IPS-NIHi7 (cell line): ENCODE measurements around the gene OR6A2.
A peak's percentile ranks its signal among the peaks of the same experiment; 100 is the strongest.
"Not testable (repeated sequence)": the region's sequence is repeated elsewhere in the genome, so short reads cannot be mapped to it uniquely, and the experiment has no call there.

Source experiments
- DNase-seq: peaks from one replicate; pipeline ENCODE4 v3.0.0; 2012; ENCODE audit warnings: mixed read lengths; ENCODE audit errors: extremely low spot score

OR6A2 gene

GRCh38 chr11:6799402-6799801, at the start of gene OR6A2:
Gene OR6A2 (minus strand): TSS chr11:6799689. CDS start chr11:6795708, 3,981 bp downstream.
- DNase-seq = no peak

GRCh38 chr11:6845383-6845782, 45.9 kb upstream of the OR6A2 start, which contains the start of gene OR10A5:
Gene OR10A5 (plus strand): TSS chr11:6845683. CDS start chr11:6845683, 0 bp downstream.
- DNase-seq = no peak

GRCh38 chr11:6844356-6844755, 44.9 kb upstream of the OR6A2 start:
- DNase-seq = no peak

GRCh38 chr11:6843670-6844069, 44.2 kb upstream of the OR6A2 start:
- no peak for DNase-seq

DNA sequence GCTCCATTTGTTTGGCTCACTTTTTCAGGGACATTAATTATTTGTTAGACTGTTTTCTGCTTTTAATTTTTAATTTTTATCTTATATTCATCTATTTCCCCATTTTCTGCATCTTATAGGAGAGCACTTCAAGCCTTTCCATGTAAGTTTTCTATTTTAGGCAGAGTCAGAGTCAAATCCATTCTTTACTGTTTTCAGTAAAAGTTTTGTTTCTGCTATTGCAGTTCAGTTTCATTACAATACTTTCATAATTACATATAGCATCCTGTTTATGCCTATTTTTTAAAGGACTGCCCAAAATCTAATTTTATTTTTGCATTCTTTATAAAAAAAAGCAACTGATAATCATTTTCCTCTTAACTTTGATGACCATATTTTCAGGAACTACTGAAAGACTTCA, 42.2 kb upstream of the OR6A2 start:
- no peak for DNase-seq

- DNase-seq = no peak
These were observed 34.5 kb upstream of the OR6A2 start for GRCh38 chr11:6834021-6834420.

DNA sequence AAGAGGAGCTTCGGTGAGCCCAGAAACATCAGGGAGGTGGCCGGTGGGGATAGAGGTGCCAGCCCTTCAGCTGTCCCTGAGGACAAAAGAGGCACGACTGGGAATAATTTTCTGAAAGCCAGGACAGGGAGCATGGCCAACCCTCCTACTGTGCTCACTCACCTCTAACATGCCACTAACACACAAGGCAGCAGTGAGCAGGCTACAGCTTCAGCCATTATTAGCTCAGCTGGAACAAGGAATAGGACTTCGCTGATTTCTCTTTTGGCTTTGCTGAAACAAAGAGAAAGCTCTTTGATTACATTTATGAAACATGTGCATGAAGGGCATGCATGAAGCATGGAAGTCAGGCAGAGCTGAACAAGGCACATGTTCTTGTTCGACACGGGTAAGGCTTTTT, 33.9 kb upstream of the OR6A2 start:
- DNase-seq = no peak

DNA sequence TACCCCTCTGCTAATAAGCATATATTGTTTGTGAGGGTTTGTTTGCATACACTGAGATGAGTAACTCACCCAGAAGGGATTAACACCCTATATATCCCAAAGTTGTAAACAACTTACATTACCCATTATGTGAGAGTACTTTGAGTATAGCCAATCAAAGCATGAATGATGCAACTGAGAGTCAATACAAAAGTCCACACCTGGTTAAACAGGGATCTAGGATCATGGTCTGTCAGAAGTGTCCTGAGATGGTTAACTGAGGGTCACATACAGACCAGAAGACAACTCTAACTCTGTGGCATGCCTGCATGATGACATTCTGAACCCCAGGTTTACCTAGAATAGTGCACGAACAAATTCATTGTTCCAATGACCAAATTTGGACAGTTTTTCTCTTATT, 28.6 kb upstream of the OR6A2 start:
- DNase-seq = no peak

- no peak for DNase-seq
These were observed 25.8 kb upstream of the OR6A2 start for GRCh38 chr11:6825231-6825744.

DNA sequence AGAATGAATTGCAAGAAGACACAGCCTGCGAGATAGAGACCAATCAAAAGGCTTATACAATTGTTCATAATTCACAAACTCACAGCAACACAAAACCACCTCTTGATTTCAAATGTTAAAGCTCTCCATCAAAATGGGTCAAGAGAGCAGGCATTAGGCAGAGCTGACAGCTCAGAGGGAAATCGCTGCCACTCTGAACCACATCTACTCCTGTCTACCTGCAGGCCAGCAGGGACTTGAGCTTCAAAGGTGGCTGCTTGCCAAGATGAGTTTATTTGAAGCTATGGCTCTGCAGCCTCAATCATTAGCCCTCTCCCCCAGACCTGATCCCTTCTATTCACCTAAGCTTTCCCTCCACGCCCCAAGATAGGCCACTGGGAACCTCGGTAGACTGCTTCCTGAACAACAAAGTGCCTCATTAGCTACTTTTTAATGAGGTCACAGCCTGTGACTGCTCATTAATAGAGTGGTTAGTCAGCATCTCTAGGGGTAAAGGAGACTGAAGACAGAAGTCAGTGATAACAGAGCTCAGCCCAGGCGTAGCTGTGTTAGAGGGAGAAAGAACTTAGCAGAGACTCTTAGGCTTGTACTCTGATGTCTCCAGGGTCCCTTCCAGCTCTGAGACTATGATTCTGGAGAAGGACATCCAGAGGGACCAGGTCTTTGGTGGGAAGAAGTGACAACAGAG, 24.8 kb upstream of the OR6A2 start:
- no peak for DNase-seq

DNA sequence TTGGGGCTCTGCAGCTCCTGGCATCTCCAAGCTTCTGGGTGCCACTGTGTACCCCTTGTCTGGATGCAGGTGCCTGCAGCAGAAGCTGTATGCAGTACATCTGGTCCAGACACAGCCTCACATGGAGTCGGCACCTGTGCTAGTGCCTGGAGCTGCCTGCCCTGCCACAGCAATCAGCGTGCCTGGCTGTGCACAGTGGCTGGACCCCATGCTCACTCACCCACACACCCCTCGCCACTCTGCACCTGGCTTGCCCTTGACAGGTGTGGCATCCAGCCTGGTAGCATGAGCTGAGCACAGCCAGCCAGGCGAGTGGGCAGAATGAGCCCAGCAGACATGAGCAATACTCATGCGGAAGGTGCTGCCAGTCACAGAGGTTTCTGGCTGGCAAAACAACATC, 19.5 kb upstream of the OR6A2 start:
- DNase-seq = no peak

DNA sequence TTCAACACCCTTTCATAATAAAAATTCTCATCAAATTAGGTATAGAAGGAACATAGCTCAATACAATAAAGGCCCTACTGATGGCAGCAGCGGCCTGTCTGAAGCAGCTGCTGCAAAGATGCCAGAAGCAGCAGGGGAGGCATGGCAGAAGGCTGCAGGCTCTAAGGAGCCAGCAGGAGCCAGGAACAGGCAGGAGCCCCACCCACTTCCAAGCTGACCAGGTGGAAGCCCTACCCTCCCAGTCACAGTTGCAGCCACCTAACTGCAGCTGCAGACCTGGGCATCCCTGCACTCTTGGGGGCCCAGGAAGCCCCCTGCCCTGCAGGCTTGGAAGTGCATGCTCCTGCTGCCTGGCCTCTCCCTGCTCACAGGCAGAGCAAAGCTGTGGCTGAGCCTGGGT, 18.2 kb upstream of the OR6A2 start:
- DNase-seq = peak; percentile 62

- no peak for DNase-seq
These were observed 14.2 kb upstream of the OR6A2 start for GRCh38 chr11:6813656-6814055.

DNA sequence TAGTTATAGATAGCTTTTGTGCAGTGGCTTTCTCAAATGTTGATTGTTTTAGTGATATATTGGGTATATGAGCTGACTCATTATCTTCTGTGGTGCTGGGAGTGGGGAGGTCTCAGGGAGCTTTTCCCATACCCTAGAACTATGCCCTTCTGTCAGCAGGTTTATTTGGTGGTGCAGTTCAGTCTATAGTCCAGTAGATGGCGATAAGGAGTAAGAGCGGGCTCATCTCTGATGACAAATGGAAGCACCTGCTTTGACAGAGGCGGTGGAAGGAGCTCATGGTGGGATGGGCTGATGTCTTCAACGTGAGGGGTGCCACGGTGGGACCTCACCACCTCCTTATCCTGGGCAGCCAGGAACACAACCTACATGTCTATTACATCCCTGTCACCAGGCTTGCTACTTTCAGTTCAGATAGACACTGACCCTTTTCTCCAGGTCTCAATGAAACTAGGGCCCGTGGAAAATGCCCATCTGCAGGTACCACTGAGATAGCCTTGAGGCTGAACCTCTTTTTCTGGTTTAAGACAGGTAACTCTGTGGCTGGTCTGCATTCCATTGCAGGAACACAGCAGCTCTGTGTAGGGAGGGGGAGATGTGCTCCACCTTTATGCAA, 13.0 kb upstream of the OR6A2 start:
- peak; percentile 79 for DNase-seq

DNA sequence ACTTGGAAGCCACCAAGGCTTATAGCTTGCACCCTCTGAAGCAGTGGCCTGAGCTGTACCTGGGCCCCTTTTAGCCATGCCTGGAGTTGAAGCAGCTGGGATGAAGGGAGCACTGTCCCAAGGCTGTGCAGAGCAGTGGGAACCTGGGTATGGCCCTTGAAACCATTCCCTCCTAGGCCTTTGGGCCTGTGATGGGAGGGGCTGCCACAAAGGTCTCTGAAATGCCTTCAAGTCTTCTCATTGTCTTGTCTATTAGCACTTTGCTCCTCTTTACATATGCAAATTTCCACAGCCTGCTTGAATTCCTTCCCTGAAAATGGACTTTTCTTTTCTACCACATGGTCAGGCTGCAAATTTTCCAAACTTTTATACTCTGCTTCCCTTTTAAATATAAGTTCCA, 1.6 kb upstream of the OR6A2 start:
- not testable (repeated sequence) for DNase-seq

- no peak for DNase-seq
These were observed 4.8 kb downstream of the OR6A2 start for GRCh38 chr11:6794639-6795038.

DNA sequence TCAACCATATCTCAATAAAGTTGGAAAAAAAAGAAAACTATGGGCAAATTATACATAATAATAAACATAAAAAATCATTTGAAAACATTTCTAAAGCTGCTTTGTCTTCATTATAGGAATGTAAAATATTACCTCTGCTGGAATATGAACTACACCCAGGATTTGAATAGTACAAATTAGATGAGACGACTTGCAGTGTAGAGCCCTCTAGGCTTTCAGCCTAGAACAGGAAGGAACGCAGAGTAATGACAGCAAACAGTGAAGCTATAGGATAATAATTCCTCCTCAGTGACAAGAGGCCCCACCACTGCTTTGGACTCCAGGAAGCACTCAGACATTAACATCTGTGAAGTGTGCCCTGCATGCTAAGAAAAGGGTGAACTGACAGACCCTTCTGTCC, 8.9 kb downstream of the OR6A2 start:
- no peak for DNase-seq

DNA sequence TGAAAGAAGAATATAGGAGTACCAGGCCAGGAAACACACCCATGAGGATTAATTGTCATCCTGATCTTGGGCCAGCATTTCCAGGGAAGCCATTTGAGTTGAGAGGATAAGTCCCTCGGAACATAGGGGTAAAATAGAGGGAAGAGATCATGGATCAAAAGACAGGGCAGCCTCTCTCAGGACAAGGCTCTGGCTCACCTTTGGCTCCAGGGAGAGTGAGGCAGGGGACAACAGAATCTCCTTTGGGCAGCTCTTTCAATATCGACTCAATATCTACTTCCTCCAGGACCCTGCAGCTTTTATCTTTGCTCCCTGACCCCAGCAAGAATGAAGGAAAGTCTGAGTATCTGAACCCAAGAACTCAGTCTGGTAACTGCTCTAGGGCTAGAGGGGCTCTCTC, 16.8 kb downstream of the OR6A2 start, which contains the start of gene OR2AG1:
TSS of gene OR2AG1 (plus strand) at position 301 of the 400 bp plus-strand sequence. CDS start 2,018 bp downstream, outside the sequence.
- DNase-seq = no peak

- DNase-seq = no peak
These were observed 18.7 kb downstream of the OR6A2 start for GRCh38 chr11:6780829-6781228.

DNA sequence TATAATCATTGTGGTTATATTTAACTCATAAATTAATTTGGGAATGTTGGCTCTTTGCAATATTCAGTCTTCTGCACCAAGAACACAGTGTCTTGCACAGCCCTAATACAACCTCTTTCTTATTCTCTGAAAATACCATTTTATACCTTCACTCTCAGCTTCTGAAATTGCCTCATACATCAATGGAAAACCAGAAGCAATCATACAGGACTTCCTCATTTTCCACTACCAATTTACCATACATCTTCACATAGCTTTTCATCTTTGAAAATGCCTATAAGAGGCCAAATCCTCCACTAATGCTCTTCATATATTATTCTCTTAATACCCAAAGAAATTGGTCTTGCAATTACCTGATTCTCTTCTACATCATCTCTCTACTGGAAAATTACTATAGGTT, 21.0 kb downstream of the OR6A2 start:
- no peak for DNase-seq

DNA sequence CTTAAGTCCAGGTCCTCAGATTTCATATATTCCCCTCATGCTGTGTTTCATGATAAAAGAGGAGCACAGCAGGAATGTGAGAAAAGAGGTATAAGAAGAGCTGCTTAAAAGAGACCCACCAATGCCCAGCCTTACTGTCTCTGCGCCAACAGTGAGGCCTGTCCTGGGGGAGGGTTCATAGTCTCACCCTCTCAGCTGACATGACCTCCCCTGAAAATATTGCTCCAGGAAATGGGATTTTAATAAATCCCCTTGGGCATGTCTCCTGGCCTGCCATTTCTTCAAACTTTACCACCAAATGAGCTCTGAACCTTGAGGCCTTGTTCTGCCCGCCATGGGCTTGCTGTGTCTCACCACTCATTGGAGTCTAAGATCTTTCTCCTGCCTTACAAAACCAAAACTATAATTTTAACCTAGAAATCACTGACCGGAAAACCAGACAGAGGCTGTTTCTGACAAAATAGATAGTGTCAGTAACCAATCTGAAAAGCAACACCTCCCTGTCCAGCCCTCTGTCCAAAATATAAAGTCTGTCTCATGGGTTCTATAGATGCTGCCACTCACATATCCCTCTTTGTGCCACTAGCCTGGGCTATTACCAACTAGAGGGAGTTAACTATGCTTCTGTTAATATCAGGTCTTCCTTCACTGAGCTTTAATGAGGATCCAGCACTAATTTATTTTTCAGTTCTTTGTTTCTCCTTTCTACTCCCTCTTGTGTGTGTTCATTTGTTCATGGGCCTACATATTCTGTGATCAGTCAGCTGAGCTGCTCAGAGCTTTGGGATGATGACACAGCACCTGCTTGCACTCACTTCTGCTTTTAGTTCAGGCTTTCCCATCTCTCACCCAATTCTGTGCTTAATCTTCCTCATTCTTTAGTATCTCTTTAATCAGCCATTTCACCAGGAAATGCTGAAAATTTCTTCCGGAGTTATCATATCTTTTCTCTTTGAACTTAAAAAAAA, 27.3 kb downstream of the OR6A2 start, which contains the start of gene OR2AG2:
TSS of gene OR2AG2 (minus strand) at position 51 of the 968 bp plus-strand sequence. CDS start 3,019 bp downstream, outside the sequence.
- DNase-seq = no peak
